ENCODE measurements around the gene EME1. TPM values are rescaled to one million over a fixed set of nuclear protein-coding genes. Genes with fewer than 3 reads are reported as not detected.
"Not testable (repeated sequence)": the region's sequence is repeated elsewhere in the genome, so short reads cannot be mapped to it uniquely, and the experiment has no call there.

Gene EME1
- polyA plus RNA-seq, 1 donor from 2014 or later, result 5.4 TPM

DNA sequence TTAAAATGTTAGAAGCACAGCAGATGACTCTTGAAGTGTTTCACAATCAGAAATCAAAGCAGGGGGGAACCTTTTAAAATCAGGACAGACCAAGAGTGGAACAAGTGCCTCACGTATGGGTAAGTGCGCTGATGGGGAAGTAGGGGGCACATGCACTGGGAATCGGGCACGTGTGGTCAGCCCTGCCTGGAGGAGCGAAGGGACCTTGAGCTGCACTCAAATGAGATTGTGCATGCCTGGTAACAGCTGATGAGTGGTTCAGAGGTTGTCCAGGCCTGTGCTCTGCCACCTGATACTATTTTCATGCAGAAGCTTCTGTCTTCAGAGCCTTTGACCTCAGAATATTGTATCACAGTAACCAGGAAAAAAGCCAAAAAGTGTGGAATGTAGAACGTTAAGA lies 40.8 kb upstream of the EME1 start:
- Histone ChIP-seq H3F3A (ENCODE audit: insufficient read depth, low read length, poor library complexity, severe bottlenecking) (no peaks in the 10 kb centered on the region), H3K9ac (ENCODE audit: low read length) (no peak overlapping the region), H3K27ac (ENCODE audit: low read length) (no peak overlapping the region), H3K4me2 (ENCODE audit: low read length) (no peak overlapping the region), H4K20me1 (ENCODE audit: insufficient read depth) (no peaks in the 10 kb centered on the region), H2AFZ (ENCODE audit: low read depth, low read length) (no peak overlapping the region), H3K36me3 (ENCODE audit: insufficient read depth, low read length) (no peaks in the 10 kb centered on the region), H3K79me2 (replicated peaks; ENCODE audit: insufficient read depth, low read length) (no peaks in the 10 kb centered on the region), H3K27me3 (ENCODE audit: insufficient read depth, low read depth, low read length) (no peaks in the 10 kb centered on the region), H3K9me2 (ENCODE audit: insufficient read depth, low read length) (no peaks in the 10 kb centered on the region), H3K9me3 (ENCODE audit: low read length) (no peaks in the 10 kb centered on the region), H3K4me3 (ENCODE audit: low read length) (no peak overlapping the region)
- TF ChIP-seq TAF1 (IDR thresholded peaks at IDR 0.05; ENCODE audit: low read depth) (no peak), EZH2 (IDR thresholded peaks at IDR 0.05; ENCODE audit: borderline replicate concordance, insufficient read depth, low read length, poor library complexity, severe bottlenecking) (no peak), RAD21 (conservative IDR thresholded peaks at IDR 0.05) (no peak), MXI1 (conservative IDR thresholded peaks at IDR 0.05; ENCODE audit: poor library complexity, severe bottlenecking) (no peak)
- TF ChIP-seq, protein P1, sequence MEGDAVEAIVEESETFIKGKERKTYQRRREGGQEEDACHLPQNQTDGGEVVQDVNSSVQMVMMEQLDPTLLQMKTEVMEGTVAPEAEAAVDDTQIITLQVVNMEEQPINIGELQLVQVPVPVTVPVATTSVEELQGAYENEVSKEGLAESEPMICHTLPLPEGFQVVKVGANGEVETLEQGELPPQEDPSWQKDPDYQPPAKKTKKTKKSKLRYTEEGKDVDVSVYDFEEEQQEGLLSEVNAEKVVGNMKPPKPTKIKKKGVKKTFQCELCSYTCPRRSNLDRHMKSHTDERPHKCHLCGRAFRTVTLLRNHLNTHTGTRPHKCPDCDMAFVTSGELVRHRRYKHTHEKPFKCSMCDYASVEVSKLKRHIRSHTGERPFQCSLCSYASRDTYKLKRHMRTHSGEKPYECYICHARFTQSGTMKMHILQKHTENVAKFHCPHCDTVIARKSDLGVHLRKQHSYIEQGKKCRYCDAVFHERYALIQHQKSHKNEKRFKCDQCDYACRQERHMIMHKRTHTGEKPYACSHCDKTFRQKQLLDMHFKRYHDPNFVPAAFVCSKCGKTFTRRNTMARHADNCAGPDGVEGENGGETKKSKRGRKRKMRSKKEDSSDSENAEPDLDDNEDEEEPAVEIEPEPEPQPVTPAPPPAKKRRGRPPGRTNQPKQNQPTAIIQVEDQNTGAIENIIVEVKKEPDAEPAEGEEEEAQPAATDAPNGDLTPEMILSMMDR (IDR thresholded peaks at IDR 0.05; ENCODE audit: poor library complexity, severe bottlenecking), result no peak

DNA sequence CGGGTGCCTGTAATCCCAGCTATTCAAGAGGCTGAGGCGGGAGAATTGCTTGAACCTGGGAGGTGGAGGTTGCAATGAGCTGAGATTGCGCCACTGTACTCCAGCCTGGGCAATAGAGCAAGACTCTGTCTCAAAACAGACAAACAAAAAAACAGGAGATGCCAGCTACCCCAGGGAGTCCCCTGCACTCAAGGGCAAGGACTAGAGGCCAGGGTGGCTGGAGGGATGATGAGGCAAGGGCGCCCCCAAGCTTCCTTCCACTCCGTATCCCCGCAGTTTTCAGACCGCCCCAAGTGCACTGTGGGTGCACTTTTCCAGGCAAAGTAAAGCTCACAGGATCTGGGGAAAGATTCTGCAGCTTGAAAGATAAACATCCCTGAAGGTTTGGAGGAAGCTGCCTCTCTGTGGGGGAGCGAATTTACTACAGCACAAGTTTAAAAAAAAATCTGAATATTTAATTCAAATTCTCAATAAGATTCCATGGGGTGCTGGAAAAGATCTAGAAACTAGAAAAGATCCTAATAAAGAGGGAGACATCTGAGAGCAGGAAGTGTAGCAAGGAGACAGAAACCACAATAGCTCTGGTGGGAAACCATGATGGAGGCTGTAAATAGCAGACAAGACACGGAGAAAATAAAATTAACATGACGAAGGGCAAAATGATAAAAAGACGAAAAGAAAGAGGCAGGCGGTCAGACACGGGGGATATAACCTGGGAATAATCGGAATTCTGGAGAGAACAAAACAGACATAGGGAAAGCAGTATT lies 39.6 kb upstream of the EME1 start:
- not testable (repeated sequence) for H3K9me3 ChIP-seq (ENCODE audit: low read length); H3K79me2 ChIP-seq (replicated peaks; ENCODE audit: insufficient read depth, low read length); H3F3A ChIP-seq (ENCODE audit: insufficient read depth, low read length, poor library complexity, severe bottlenecking); H3K27ac ChIP-seq (ENCODE audit: low read length); H3K4me3 ChIP-seq (ENCODE audit: low read length); H4K20me1 ChIP-seq (ENCODE audit: insufficient read depth); H3K36me3 ChIP-seq (ENCODE audit: insufficient read depth, low read length); H3K9ac ChIP-seq (ENCODE audit: low read length); H3K27me3 ChIP-seq (ENCODE audit: insufficient read depth, low read depth, low read length); H2AFZ ChIP-seq (ENCODE audit: low read depth, low read length); H3K9me2 ChIP-seq (ENCODE audit: insufficient read depth, low read length); H3K4me2 ChIP-seq (ENCODE audit: low read length)

DNA sequence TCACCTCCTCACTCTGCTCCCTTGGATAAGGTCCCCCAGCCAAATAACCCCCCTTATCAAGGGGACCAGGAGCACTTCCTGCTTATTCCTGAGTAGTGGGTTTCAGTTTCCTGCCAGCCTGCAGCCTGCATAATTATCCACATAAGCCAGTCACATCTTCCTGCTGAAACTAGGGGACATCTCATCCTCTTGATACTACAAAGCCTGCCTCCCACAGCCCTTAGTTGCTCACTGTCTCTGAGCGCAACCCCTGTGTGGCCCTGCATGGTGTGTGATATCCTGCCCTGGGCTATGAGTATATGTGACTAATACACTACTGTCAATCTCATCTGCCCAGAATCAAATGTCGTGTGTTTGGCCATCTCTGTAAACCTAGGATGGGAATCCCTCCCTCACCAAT lies 35.1 kb upstream of the EME1 start:
- no peaks in the 10 kb centered on the region for H4K20me1 ChIP-seq (ENCODE audit: insufficient read depth)
- no peaks in the 10 kb centered on the region for H3K27me3 ChIP-seq (ENCODE audit: insufficient read depth, low read depth, low read length)
- H3K4me2 ChIP-seq (ENCODE audit: low read length), result no peak overlapping the region
- H3K4me3 ChIP-seq (ENCODE audit: low read length), result no peak overlapping the region
- no peak for TF ChIP-seq EP300 (conservative IDR thresholded peaks at IDR 0.05; ENCODE audit: poor library complexity, severe bottlenecking)
- TF ChIP-seq, protein P1 (IDR thresholded peaks at IDR 0.05; ENCODE audit: poor library complexity, severe bottlenecking), result no peak
- TF ChIP-seq POLR2AphosphoS5 (IDR thresholded peaks at IDR 0.05), result no peak
- no peak for TF ChIP-seq RAD21 (conservative IDR thresholded peaks at IDR 0.05)
- TF ChIP-seq, protein P2, sequence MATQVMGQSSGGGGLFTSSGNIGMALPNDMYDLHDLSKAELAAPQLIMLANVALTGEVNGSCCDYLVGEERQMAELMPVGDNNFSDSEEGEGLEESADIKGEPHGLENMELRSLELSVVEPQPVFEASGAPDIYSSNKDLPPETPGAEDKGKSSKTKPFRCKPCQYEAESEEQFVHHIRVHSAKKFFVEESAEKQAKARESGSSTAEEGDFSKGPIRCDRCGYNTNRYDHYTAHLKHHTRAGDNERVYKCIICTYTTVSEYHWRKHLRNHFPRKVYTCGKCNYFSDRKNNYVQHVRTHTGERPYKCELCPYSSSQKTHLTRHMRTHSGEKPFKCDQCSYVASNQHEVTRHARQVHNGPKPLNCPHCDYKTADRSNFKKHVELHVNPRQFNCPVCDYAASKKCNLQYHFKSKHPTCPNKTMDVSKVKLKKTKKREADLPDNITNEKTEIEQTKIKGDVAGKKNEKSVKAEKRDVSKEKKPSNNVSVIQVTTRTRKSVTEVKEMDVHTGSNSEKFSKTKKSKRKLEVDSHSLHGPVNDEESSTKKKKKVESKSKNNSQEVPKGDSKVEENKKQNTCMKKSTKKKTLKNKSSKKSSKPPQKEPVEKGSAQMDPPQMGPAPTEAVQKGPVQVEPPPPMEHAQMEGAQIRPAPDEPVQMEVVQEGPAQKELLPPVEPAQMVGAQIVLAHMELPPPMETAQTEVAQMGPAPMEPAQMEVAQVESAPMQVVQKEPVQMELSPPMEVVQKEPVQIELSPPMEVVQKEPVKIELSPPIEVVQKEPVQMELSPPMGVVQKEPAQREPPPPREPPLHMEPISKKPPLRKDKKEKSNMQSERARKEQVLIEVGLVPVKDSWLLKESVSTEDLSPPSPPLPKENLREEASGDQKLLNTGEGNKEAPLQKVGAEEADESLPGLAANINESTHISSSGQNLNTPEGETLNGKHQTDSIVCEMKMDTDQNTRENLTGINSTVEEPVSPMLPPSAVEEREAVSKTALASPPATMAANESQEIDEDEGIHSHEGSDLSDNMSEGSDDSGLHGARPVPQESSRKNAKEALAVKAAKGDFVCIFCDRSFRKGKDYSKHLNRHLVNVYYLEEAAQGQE (IDR thresholded peaks at IDR 0.05; ENCODE audit: borderline replicate concordance), result no peak
- TF ChIP-seq MXI1 (conservative IDR thresholded peaks at IDR 0.05; ENCODE audit: poor library complexity, severe bottlenecking), result no peak
- no peak for TF ChIP-seq EZH2 (IDR thresholded peaks at IDR 0.05; ENCODE audit: borderline replicate concordance, insufficient read depth, low read length, poor library complexity, severe bottlenecking)
- no peak for TF ChIP-seq SMC3 (conservative IDR thresholded peaks at IDR 0.05; ENCODE audit: poor library complexity)
- no peak for TF ChIP-seq TAF1 (IDR thresholded peaks at IDR 0.05; ENCODE audit: low read depth)
- H3F3A ChIP-seq (ENCODE audit: insufficient read depth, low read length, poor library complexity, severe bottlenecking), result no peaks in the 10 kb centered on the region
- H3K9me3 ChIP-seq (ENCODE audit: low read length), result no peaks in the 10 kb centered on the region
- no peaks in the 10 kb centered on the region for H3K36me3 ChIP-seq (ENCODE audit: insufficient read depth, low read length)
- no peak overlapping the region for H3K9ac ChIP-seq (ENCODE audit: low read length)
- H3K79me2 ChIP-seq (replicated peaks; ENCODE audit: insufficient read depth, low read length), result no peaks in the 10 kb centered on the region
- no peak overlapping the region for H3K27ac ChIP-seq (ENCODE audit: low read length)
- H3K9me2 ChIP-seq (ENCODE audit: insufficient read depth, low read length), result no peaks in the 10 kb centered on the region
- H2AFZ ChIP-seq (ENCODE audit: low read depth, low read length), result no peak overlapping the region

All from neural cell (in vitro differentiated cells).